Endothelial cell of umbilical vein (primary cell): Measurements from ENCODE around the gene BNC2.

Source experiments
- EZH2 ChIP-seq: IDR thresholded peaks from 2 replicates; pipeline ENCODE4 v1.6.1; 2012; ENCODE audit warnings: borderline replicate concordance, low read depth, mild to moderate bottlenecking, moderate library complexity, low read length, inconsistent platforms; ENCODE audit not compliant: severe bottlenecking
- GATA2 ChIP-seq: IDR thresholded peaks from 2 replicates; pipeline ENCODE4 v1.7.0; 2011; ENCODE audit warnings: low read depth, mild to moderate bottlenecking, moderate library complexity, mixed read lengths, low read length; ENCODE audit not compliant: insufficient read length, insufficient read depth
- JUN ChIP-seq: IDR thresholded peaks from 2 replicates; pipeline ENCODE4 v1.6.1; 2011; ENCODE audit warnings: borderline replicate concordance, low read depth; ENCODE audit not compliant: insufficient read length, insufficient read depth
- MYC ChIP-seq: IDR thresholded peaks from one replicate; pipeline ENCODE4 v1.6.1; 2011; ENCODE audit warnings: mild to moderate bottlenecking, low read depth, low read length
- POLR2A ChIP-seq: IDR thresholded peaks from 2 replicates; pipeline ENCODE4 v1.6.1; 2012; ENCODE audit warnings: low read depth, mild to moderate bottlenecking, control low read depth, low read length
- POLR2AphosphoS5 ChIP-seq: IDR thresholded peaks from 2 replicates; pipeline ENCODE4 v1.6.1; 2012; ENCODE audit warnings: low read depth, mild to moderate bottlenecking, control low read depth, low read length, moderate library complexity; ENCODE audit not compliant: insufficient read depth
- TF ChIP-seq, protein P1 (sequence below), 2 donors: IDR thresholded peaks; 1 replicate in 1 of 2; 2 replicates in 1 of 2; pipeline ENCODE4 v1.5.1; 2011; ENCODE audit warnings: low read length in 2 of 2, mild to moderate bottlenecking in 2 of 2, moderate library complexity in 2 of 2, control low read depth in 1 of 2, inconsistent platforms in 1 of 2, low read depth in 1 of 2; ENCODE audit not compliant: insufficient read depth in 1 of 2; ENCODE audit errors: extremely low read depth in 1 of 2

DNA sequence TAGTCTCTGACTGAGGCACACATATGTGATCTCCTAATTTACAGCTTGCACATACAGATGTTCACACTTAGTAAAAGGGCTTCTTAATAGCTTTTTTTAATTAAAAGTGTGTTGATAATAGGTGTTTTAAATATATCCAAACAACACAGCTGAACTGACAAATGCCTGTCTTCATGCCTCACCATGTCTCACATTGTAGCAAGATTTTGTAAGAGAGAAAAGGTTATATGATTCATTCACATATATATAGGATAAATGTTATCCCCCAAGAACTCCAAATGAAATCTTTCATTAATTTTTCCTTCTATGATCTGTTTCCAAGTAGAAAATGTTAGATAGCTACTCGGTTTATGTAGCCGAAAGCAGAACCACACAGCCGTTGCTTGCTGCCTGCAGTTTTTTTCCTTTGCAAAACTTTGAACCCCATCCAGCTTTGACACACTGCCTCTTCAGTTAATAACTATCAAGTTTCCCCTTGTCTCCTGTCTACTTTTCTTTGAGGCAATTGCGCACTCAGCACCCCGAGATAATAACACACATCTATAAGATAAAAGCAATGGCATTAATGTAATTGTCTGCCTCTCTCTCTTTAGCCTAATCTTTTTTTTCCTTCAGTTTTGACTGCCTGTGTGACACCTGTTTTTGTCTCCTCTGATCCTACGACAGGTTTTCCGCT lies 299.2 kb downstream of the BNC2 start:
- TF ChIP-seq POLR2AphosphoS5 (no peak), POLR2A (no peak), GATA2 (no peak), MYC (no peak), EZH2 (no peak), JUN (no peak)
- TF ChIP-seq, protein P1, sequence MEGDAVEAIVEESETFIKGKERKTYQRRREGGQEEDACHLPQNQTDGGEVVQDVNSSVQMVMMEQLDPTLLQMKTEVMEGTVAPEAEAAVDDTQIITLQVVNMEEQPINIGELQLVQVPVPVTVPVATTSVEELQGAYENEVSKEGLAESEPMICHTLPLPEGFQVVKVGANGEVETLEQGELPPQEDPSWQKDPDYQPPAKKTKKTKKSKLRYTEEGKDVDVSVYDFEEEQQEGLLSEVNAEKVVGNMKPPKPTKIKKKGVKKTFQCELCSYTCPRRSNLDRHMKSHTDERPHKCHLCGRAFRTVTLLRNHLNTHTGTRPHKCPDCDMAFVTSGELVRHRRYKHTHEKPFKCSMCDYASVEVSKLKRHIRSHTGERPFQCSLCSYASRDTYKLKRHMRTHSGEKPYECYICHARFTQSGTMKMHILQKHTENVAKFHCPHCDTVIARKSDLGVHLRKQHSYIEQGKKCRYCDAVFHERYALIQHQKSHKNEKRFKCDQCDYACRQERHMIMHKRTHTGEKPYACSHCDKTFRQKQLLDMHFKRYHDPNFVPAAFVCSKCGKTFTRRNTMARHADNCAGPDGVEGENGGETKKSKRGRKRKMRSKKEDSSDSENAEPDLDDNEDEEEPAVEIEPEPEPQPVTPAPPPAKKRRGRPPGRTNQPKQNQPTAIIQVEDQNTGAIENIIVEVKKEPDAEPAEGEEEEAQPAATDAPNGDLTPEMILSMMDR (IDR thresholded peaks at IDR 0.05; ENCODE audit: extremely low read depth in 1 of 2, insufficient read depth in 1 of 2, low read depth in 1 of 2, low read length in 2 of 2), result no peak
